ENCODE data around the gene MOB3A.
A peak's percentile ranks its signal among the peaks of the same experiment; 100 is the strongest.

Gene MOB3A

GRCh38 chr19:2080336-2080988 is 15.7 kb downstream of the MOB3A start:
- DNase-seq, result no peak

GRCh38 chr19:2079865-2080301 is 16.2 kb downstream of the MOB3A start:
- DNase-seq, result no peak

GRCh38 chr19:2079076-2079864 is 16.9 kb downstream of the MOB3A start:
- DNase-seq, result no peak

DNA sequence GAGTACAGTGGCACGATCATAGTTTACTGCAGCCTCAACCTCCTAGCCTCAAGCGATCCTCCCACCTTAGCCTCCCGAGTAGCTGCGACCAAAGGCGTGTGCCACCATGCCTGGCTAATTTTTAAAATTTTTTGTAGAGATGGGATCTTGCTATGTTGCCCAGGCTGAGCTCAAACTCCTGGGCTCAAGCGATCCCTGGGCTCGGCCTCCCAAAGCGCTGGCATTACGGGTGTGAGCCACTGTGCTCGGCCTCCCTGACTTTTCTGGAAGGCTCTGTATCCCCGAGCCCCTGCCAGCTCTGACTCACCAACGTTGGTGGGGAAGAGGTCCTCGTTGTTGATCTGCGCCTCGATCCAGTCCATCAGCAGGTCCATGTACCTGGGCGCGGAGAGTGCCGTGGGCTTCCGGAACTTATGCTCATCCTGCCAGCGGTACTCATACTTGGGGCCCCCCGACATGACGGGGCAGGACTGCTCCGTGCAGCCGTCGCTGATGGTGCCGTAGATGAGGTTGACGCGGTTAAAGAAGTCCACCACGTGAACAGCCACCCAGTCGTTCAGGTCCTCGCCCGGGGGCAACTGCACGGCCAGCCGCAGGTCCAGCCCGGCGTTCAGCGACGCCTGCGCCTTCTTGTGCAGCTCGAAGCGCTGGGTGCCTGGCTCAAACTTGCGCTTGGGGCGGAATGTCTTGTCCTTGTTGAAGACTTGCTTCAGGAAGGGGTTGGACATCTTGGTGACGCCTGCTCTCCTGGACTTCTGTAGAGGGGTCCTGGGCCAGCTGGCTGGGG is 18.1 kb downstream of the MOB3A start:
- no peak for DNase-seq

DNA sequence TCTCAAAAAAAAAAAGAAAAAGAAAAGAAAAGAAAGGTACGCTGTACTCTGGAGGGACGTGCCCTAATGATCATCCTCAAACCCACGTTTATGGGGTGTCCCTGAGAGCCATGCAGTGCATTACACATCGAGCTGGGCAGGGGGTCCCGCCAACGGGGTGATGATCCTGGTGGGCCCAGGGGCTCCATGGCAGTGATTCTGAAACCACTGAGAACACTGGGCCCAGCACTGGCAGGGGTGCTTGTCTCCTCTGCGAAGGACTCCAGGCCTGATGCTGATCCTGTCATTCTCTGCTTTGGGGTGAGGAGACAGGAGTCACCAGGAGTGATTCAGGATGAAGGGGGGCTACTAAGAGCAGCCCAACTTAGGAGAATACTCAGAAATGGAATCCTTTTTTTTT is 18.7 kb downstream of the MOB3A start:
- DNase-seq, result no peak

DNA sequence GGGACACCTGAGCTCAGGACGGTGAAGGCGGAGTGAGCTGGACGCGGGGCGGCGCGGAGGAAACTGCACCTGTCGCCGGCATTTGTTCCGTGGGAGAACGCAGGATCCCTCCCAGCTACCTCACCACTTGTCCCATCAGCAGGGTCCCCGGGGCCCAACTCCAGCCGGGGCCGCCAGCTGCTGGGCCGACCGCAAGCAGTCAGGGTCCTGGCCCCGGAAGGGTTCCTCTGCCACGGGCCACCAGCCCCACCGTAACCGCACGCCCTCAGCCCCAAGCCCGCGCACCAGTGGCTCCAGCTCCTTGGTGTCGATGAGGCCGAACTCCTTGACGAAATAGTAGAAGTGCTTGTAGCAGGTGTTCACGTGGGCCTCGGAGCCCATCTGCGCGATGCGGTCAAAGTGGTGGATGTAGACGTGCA is 19.6 kb downstream of the MOB3A start:
- DNase-seq, result no peak

- no peak for DNase-seq
Measured at GRCh38 chr19:2072757-2073551, 23.2 kb downstream of the MOB3A start.

DNA sequence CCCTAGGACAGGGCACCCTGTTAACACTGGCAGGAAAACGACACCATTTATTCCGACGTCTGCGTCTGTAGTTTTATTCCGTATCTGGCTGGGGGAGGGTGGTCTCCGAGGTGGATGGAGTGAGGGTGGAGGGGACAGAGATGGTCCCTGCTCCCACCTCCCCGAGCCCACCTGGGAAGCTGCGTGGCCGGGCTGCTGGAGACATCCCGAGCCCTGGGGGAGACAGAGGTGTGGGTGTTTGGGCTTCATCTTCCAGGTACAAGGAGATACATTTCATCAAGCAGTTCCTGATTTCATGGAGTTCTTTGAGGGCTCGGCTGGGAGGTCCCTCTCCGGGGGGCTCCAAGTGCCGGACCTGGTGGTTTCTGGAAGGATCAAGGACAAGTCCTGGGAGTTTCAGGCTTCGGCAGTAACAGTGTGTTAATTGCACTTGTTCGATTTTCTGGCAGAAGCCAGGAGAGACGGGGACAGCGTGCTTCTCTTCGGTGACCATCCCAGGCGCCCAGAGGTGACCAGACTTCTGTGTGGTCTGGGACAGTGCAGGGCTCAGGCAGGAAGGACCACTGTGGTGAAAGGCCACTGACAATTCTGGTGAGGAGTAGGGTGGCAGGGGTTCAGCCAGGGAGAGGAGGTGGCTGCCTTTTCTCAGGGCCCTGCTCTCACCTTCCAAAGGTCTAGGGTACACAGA is 25.0 kb downstream of the MOB3A start:
- DNase-seq, result no peak

DNA sequence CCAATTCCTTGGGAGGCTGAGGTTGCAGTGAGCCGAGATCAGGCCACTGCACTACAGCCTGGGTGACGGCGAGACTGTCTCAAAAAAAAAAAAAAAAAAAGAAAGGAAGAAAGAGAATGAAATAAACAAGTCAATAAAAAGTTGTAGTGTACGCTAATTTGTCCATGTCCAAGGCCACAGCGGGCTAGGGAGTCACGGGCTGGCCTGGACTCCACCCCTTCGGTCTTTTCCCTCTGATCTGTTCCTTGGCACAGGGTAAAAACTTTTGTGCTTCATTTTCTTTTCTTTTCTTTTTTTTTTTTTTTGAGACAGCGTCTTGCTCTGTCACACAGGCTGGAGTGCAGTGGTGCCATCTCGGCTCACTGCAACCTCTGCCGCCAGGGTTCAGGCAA is 25.7 kb downstream of the MOB3A start:
- no peak for DNase-seq

- DNase-seq, result no peak
Measured at GRCh38 chr19:2064788-2065524, 31.2 kb downstream of the MOB3A start.

DNA sequence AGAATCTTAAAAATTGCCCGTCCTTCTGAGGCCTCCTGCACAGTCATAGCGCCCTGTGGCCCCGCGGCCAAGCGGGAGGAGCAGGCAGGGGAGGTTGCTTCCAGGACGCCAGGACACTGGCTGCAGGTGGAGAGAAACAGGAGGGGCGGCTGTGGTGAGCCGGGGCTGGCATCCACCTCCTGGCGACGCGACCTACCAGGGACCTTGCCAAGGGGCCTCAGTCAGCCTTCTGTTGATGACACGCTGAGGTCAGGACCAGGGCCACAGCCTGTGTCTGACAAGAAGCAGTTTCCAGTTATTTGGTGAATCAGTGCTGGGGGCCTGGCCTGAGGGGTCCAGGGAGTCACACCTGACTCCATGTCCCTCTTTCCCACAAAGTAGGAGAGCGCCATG is 31.7 kb downstream of the MOB3A start:
- DNase-seq, result no peak

DNA sequence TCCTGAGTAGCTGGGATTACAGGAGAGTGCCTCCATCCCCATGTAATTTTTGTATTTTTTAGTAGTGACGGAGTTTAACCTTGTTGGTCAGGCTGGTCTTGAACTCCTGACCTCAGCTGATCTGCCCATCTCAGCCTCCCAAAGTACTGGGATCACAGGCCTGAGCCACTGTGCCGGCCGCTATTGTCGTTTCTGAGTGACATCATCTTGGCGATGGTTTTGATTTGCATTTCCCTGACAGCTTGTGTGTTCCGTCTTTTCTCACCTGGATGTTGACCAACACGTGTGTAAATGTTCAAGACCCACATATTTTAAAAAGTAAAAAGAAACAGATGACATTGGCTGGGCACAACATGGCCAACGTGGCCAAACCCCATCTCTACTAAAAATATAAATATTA is 32.3 kb downstream of the MOB3A start:
- no peak for DNase-seq

GRCh38 chr19:2062770-2063169 is 33.4 kb downstream of the MOB3A start:
- no peak for DNase-seq

DNA sequence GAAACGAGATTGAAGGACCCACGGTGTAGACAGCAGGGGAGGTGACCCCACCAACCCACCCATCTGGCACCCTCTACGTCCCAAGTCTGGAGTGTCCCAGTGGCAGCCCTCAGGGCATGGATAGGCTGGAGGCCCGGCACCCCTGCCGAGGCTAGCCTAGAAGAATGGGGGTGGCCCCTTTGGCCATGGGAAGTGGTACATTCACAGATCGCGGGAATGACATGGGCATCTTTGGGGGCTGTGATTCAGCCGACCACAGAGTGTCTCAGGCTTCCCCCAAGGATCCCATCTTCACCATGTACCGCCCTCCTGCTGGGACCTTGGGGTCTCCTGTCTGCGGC is 33.8 kb downstream of the MOB3A start:
- no peak for DNase-seq

DNA sequence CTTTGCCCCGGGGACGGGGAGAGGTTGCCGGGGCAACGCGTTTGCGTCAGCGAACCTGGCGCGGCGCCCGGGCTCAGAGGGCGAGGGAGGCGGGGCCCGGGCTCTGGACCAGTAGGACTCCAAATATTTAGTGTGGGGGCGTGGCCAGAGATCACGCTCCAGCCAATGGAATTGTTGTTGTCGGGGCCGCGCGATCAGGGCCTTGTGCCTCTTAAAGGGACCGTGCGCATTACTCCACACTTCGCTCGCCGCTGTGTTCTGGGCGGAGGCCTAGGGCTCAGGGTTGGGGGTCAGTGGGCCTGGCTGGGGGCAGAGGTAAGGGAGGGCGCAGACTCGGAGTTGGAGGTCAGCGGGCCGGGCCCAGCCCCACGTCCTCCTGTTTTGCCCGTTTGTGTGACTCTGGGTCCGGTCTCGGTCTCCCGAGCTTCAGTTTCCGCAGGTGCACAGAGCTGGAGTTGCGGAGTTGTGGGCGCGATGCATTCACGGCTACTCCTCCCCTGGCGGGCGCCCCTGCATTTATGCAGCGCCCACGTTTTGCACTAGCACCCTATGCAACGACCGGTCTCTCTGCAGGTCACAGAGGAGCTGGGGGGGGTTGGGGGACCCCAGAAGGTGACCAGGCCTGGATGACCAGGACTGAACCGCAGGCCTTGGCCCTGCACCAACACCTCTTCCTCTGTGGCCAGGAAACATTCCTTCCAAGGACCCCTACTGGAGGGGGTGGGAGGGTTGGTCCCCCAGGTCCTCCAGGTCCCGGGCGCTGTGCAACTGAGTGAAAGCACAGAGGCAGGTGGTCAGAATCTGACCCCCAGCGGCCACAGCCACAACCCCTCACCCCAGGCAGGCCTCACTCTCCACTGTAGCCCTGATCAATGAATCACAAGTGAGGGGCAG is 34.4 kb downstream of the MOB3A start:
- DNase-seq, result peak; percentile 98

DNA sequence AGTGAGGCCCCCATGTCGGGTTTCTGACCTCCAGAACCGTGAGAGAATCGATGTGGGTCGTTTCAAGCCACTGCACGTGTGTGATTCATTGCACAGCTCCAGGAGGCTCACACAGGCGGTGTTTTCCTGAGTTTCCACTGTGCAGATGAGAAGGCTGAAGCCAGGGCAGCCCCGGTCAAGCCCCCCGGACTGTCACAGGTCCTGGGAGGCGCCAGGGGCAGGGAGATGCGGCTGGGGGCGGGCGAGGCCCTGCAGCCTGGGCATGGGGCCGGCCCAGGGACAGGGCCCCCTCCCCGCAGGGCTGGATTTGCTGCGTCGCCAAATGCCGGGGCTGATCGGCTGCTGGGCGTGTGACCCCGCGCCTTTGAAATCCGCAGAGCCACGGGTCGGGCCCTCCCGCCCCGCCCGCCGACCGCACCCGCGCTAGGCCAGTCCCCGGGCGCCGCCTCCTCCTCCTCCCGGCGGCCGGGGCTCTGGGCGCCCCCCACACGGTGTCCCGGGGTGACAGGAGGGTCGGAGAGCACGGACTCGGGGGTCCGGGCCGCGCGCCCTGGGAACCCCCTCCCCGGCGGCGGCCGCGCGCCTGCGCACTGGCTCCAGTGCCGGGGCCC is 35.1 kb downstream of the MOB3A start:
- peak; percentile 58 for DNase-seq

DNA sequence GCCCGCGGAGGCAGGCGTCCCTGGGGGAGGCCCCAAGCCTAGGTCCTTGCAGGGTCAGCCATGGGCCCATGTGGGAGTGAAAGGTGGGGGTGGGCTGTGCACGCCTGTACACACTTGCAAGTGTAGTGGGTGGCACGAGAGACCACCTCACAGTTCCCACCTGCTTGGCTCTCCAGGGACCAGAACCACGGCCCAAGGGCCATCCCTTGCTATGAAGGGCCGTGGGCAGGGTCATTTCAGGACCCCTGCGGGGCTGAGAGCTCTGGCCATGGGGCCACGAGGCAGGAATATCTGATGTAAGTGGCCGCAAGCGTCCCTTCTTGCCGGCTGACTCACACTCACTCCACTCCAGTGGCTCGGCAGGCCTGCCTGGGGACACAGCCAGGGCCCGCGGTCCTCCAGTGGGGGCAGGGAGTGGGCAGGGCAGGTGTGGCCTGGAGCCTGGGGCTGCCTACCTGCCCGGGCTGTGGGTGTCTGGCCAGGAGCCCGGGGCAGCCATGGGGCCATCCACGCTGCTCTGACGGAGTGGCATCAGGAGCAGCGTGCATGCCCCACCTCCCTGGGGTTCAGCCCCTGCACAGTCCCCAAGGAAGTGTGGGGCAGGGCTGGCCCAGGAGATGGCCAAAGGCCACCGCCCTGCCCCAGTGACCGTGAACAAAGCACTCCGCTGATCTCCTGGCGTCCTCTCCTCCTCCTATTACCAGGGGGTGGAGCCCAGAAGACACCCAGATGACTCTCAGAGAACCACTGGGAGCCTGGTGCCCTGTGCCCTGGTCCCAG is 36.5 kb downstream of the MOB3A start:
- peak; percentile 74 for DNase-seq

GRCh38 chr19:2058570-2059421 is 37.3 kb downstream of the MOB3A start:
- DNase-seq, result no peak

All from fibroblast of skin of right biceps (primary cell).